ENCODE results near the gene FGF12. TPM values are rescaled to one million over a fixed set of nuclear protein-coding genes. Genes with fewer than 3 reads are reported as not detected.

The FGF12 gene
- total and polyA plus RNA-seq, 2 experiments from 2014 or later = 6.0 to 14.3 TPM

- TF ChIP-seq ZNF462 (CRISPR knock-in tag; IDR thresholded peaks at IDR 0.05) = no peak
- no peak for TF ChIP-seq POLR2AphosphoS5 (IDR thresholded peaks at IDR 0.05; ENCODE audit: low read depth)
- no peak for TF ChIP-seq ZNF331 (CRISPR knock-in tag; IDR thresholded peaks at IDR 0.05; ENCODE audit: low read depth)
- TF ChIP-seq NANOG (IDR thresholded peaks at IDR 0.05; ENCODE audit: borderline replicate concordance) = no peak
- no peak for TF ChIP-seq EZH2phosphoT487 (IDR thresholded peaks at IDR 0.05; ENCODE audit: unreplicated experiment)
- TF ChIP-seq ETS1 (IDR thresholded peaks at IDR 0.05) = no peak
- TF ChIP-seq CTCF (conservative IDR thresholded peaks at IDR 0.05; ENCODE audit: low read depth in 2 of 2) = no peak
- TF ChIP-seq JUNB (IDR thresholded peaks at IDR 0.05; ENCODE audit: unreplicated experiment) = no peak
- TF ChIP-seq STAT1 (IDR thresholded peaks at IDR 0.05; ENCODE audit: unreplicated experiment) = no peak
- TF ChIP-seq EZH2 (IDR thresholded peaks at IDR 0.05; ENCODE audit: low read depth, unreplicated experiment) = no peak
Measured at GRCh38 chr3:192367616-192368015, 359.7 kb downstream of the FGF12 start (continued).
